ENCODE results near the gene EIF4A3. TPM values are rescaled to one million over a fixed set of nuclear protein-coding genes. Genes with fewer than 3 reads are reported as not detected.

Gene EIF4A3
- total RNA-seq, result 100 to 1,000 TPM in 2 of 4 donors, 10 to 100 TPM in 2; 69.0 to 112 (median 94.7) TPM

GRCh38 chr17:80147035-80147822 lies at the start of gene EIF4A3:
TSS of gene EIF4A3 (minus strand) at chr17:80147128. CDS start at chr17:80146961, 167 bp downstream.
- TF ChIP-seq CTCF (IDR thresholded peaks at IDR 0.05) (peak in 2 of 6 experiments; percentile 13 to 26), POLR2A (IDR thresholded peaks at IDR 0.05) (peak in 3 of 4 donors; percentile 88 to 94 (median 91))
- Histone ChIP-seq H3K4me1 (peaks cover 12 to 50% (median 27%) of the 10 kb centered on the region in 3 donors), H3K36me3 (peaks cover 12 to 22% (median 14%) of the 10 kb centered on the region in 3 donors), H3K27ac (peak within 1 kb of the TSS; percentile 95 to 99 (median 96)), H3K4me3 (peak within 1 kb of the TSS; percentile 67 to 97 (median 82)), H3K27me3 (no peaks in the 10 kb centered on the region), H3K9me3 (no peaks in the 10 kb centered on the region)
- WGBS, 2 donors, result 0 to 2% methylated on average over 8 to 16 of the region's 90 CpGs
- peak; percentile 90 for DNase-seq
- intact Hi-C loops (cut with DNase I), result no loop called here

- TF ChIP-seq CTCF (IDR thresholded peaks at IDR 0.05) (no peak), POLR2A (IDR thresholded peaks at IDR 0.05) (no peak)
- intact Hi-C loops (cut with DNase I), result no loop called here
- Histone ChIP-seq H3K27me3 (peaks cover 0 to 17% (median 0%) of the 10 kb centered on the region in 4 donors), H3K36me3 (peaks cover 0 to 42% (median 0%) of the 10 kb centered on the region in 3 donors), H3K4me1 (peaks cover 0 to 26% (median 9%) of the 10 kb centered on the region in 3 donors), H3K9me3 (no peaks in the 10 kb centered on the region), H3K27ac (no peak overlapping the region), H3K4me3 (no peak overlapping the region)
- DNase-seq, result no peak
- WGBS, 2 donors, result 88 to 94% methylated on average over 6 to 7 of the region's 7 CpGs
These were observed 49.7 kb upstream of the EIF4A3 start for GRCh38 chr17:80196652-80197051.

GRCh38 chr17:80195671-80196529 lies 49.0 kb upstream of the EIF4A3 start:
- TF ChIP-seq CTCF (IDR thresholded peaks at IDR 0.05) (peak; percentile 77 to 87 (median 82)), POLR2A (IDR thresholded peaks at IDR 0.05) (no peak)
- Histone ChIP-seq H3K36me3 (peaks cover 0 to 34% (median 0%) of the 10 kb centered on the region in 3 donors), H3K4me1 (peaks cover 6 to 33% (median 15%) of the 10 kb centered on the region in 3 donors), H3K9me3 (no peaks in the 10 kb centered on the region), H3K27me3 (peaks cover 0 to 17% (median 0%) of the 10 kb centered on the region in 4 donors), H3K4me3 (no peak overlapping the region), H3K27ac (no peak overlapping the region)
- intact Hi-C loops (cut with DNase I), result no loop called here
- 49 to 52% methylated on average over 13 to 14 of the region's 27 CpGs for WGBS, 2 donors
- DNase-seq, result no peak

GRCh38 chr17:80195141-80195540 lies 48.2 kb upstream of the EIF4A3 start:
- no peak overlapping the region for H3K4me3 ChIP-seq
- TF ChIP-seq POLR2A (IDR thresholded peaks at IDR 0.05) (no peak), CTCF (IDR thresholded peaks at IDR 0.05) (no peak)
- DNase-seq, result no peak
- intact Hi-C loops (cut with DNase I), result no loop called here
- no peaks in the 10 kb centered on the region for H3K9me3 ChIP-seq
- H3K4me1 ChIP-seq, result peaks cover 6 to 41% (median 15%) of the 10 kb centered on the region in 3 donors
- 86 to 95% methylated on average over 3 to 7 of the region's 14 CpGs for WGBS, 2 donors
- no peak overlapping the region for H3K27ac ChIP-seq
- H3K36me3 ChIP-seq, result peaks cover 0 to 28% (median 0%) of the 10 kb centered on the region in 3 donors
- H3K27me3 ChIP-seq, result peaks cover 0 to 17% (median 0%) of the 10 kb centered on the region in 4 donors

All from esophagus squamous epithelium (tissue), 5 donors.